Fibroblast of the conjunctiva (primary cell): ENCODE results near the gene CFLAR.
"Not testable (repeated sequence)": the region's sequence is repeated elsewhere in the genome, so short reads cannot be mapped to it uniquely, and the experiment has no call there.

ENCODE experiments used
- DNase-seq: peaks from one replicate; pipeline ENCODE4 v3.0.0-alpha.2; 2010; ENCODE audit warnings: low read depth

The CFLAR gene

GRCh38 chr2:201118961-201119854, 3.2 kb downstream of the CFLAR start:
- no peak for DNase-seq

GRCh38 chr2:201122276-201122675, 6.3 kb downstream of the CFLAR start:
- no peak for DNase-seq

DNA sequence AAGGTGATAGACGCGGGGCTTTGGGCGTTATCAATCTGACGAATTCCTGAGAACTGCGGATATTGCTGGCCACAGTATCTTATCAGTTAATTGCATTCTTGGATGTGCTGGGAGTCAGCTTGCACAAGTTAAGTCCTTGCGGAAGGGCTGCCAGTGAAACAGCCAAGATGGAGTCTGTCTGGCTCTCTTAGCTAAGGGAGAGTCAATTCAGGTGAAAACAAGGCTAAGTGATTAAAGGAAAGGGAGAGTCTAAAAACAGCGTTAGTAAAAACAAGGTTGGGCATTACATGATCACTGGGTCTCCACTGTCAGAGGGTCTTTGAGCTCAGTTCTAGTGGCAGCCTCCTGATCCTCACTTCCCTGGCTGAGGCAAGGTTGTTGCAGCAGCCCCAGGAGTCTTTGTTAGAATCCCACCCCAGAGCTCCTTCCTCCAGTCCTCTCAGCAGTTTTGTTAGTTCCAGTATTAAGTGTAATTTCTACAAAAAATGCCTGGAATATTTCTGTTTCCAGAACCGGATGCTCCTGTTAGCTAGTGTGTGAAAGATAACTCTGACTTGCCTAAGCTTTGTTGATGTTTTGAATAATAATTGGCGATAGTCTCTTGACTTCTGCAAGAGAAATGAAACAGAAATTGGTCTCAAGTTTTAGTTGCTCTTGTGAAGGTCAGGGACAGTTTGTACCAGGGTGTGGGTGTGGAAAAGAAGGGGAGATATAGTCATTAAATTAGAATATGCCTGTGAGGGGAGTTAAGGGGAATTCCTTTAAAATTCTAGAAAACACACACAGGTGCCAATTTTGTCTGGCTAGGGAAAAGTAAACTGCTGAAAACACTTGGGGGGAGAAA, 10.6 kb downstream of the CFLAR start:
- DNase-seq, result no peak

GRCh38 chr2:201127152-201127511, 11.2 kb downstream of the CFLAR start:
- DNase-seq, result no peak

DNA sequence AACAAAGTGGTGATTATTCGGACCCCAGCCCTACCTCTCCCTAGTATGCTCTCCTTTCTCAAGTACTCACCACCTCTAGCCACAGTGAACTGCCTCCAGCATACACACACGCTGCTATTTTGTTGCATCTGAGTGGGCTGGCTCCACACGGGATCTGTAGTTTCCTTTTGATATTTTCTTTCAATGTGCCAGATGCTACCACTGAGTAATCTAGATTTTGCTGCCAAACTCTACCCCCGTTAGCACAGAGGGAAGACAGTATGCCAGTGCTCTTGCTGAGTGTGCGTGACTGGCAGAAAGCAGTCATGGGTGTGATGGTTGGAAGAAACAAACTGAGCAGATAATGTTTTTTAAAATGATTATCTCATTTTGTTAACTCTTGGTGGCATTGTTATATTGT, 11.6 kb downstream of the CFLAR start:
- DNase-seq, result peak; percentile 55

- no peak for DNase-seq
Observed at GRCh38 chr2:201128033-201128432, 12.1 kb downstream of the CFLAR start.

DNA sequence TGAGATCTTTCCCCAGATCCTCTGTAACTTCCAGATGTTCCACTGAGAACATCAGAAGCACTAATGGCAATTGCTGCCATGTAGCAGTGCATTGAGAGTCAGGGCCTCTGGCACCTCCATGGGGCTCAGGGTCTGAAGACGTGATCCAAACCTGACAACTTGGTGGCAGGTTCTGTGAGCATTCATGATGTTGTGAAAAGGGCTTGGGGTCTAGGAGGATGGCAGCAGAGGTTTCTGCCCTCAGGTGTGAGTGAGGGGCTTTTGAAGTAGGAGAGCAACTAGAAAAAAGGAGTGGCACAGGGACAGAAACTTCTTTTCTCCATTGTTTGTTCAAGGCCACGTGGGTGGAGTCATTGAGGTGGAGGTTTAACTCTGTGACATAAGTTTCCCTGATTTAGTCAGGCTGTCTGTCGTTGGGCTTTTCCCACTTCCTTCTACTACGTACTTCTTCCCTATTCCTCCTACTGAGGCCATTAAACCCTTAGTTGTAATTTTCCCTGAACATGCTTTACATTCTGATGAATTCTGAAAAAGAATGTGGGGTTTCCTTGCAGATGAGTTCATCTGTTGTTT, 13.1 kb downstream of the CFLAR start:
- no peak for DNase-seq

DNA sequence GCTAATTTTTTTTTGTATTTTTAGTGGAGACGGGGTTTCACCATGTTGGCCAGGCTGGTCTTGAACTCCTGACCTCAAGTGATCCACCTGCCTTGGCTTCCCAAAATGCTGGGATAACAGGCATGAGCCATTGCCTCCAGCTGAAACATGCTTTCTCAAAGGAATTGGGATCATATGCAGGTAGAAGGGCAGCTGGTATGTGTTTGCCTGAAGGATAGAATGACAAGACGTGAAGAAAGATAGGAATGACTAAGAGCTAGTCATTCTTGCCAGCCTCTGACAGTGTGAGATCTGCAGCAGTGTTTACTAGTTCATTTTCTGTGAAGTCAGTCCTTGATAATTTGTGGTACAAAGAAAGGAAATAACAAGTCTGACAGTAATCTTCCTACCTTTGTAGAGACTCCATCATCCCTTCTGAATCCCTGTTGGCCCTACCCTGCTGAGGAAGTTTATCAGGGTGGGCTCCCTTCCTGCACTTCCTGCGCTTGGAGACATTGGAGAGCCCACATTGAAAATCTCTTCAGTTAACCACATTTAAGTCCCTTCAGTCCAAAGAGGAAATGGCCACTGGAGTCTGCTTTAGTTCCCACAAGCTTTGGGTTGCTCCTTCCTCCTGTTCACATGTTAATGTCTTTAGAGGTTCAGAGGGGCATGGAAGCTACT, 14.7 kb downstream of the CFLAR start:
- no peak for DNase-seq

- no peak for DNase-seq
Observed at GRCh38 chr2:201132518-201132917, 16.6 kb downstream of the CFLAR start.

DNA sequence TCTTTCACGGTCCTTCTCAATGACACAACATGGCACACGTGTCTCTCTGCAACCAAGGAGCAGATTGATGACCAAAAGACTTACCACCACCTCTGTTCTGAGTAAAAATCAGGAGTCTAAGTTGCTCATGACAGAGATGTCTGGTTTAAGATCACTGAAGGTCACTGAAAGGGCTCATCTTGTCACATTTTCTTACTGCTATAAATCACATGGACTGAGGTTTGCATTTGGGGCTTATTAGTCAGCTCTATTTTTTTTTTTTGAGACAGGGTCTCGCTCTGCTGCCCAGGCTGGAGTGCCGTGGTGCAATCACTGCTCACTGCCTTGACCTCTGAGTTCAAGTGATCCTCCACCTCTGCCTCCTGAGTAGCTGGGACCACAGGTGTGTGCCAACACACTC, 19.4 kb downstream of the CFLAR start:
- DNase-seq, result no peak

DNA sequence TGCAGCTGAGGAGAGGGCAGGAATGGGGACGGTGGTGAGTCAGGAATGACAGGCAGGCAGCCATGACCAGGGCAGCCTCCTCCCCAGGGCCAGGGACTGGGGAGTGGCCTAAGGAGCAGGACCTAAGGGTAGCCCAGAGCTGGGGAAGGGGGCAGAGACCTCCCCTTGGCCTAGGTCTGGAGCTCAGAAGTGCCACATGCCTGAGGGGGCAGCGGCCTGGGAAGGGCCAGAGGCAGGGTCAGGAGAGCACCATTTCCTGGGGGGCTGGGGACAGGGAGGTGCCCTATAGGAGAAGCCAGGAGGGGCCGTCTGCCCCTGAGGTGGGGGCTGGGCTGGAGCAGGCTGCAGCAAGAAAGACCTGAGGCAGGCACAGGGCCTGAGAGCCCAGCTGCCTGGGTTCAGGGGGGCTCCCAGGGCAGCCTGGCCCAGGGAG, 20.9 kb downstream of the CFLAR start:
- no peak for DNase-seq

- DNase-seq, result no peak
Observed at GRCh38 chr2:201137505-201138400, 21.8 kb downstream of the CFLAR start.

DNA sequence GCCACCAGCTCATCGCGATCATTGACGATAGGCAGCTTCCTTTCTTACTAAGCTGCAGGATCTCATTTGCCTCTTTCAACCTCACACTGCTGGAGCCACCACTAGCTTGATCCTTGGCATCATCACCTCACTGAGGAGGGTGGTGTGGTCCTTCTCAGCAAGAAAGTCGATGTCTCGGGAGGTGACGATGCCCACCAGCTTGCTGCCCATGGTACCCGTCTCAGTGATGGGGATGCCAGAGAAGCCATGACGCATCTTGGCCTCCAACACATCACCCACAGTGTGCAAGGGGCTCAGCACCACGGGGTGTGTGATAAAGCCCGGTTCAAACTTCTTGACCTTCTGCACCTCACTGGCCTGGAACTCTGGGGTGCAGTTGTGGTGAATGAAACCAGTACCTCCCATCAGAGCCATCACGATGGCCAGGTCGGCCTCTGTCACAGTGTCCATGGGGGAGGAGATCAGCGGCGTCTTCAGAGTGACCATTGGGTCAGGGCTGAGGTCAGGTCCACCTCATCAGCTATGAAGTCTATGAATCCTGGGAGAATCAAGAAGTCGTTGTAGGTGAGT, 22.5 kb downstream of the CFLAR start:
- DNase-seq, result no peak

DNA sequence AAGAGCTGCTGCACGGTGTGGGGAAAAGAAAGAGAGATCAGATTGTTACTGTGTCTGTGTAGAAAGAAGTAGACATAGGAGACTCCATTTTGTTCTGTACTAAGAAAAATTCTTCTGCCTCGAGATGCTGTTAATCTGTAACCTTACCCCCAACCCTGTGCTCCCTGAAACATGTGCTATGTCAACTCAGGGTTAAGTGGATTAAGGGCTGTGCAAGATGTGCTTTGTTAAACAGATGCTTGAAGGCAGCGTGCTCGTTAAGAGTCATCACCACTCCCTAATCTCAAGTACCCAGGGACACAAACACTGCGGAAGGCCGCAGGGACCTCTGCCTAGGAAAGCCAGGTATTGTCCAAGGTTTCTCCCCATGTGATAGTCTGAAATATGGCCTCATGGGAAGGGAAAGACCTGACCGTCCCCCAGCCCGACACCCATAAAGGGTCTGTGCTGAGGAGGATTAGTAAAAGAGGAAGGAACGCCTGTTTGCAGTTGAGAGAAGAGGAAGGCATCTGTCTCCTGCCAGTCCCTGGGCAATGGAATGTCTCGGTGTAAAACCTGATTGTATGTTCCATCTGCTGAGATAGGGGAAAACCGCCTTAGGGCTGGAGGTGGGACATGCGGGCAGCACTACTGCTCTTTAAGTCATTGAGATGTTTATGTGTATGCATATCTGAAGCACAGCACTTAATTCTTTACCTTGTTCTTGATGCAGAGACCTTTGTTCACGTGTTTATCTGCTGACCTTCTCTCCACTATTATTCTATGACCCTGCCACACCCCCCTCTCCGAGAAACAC, 23.2 kb downstream of the CFLAR start:
- not testable (repeated sequence) for DNase-seq

- no peak for DNase-seq
Observed at GRCh38 chr2:201139836-201140604, 24.1 kb downstream of the CFLAR start.

DNA sequence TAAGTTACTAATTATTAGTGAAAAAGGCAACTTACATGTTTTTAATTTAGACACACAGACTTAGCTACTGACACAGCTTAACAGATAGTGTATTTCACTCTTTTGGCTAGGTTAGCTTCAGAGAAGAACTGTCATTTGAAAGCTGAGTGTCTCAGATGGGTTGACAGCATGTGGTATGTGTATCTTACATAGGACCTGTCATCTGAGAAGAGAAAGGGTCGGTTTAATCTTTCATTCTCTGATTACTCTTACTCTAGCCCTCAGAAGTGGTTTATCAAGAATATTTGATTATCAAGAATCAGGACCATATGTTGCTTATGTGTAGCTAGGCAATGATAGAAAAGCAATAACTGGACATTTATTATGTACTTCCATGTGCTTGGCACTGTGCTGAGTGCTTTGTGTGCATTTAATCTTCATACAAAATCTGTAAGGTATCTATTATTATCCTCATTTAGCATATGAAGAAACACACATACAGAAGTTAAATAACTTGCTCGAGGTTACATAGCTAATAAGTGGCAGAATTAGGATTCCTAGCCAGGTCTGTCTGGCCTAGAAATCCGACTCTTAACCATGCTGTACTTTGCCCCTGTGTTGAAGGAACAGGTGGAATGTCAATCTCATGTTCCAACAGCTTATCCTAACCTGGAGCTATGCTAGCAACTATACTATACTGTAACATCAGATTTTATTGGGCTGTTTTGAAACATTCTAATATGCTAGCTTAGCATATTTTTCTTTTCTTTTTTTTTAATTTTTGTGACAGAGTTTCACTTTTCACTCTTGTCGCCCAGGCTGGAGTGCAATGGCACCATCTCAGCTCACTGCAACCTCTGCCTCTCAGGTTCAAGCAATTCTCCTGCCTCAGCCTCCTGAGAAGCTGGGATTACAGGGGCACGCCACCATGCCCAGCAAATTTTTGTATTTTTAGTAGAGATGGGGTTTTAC, 28.4 kb downstream of the CFLAR start:
- no peak for DNase-seq

DNA sequence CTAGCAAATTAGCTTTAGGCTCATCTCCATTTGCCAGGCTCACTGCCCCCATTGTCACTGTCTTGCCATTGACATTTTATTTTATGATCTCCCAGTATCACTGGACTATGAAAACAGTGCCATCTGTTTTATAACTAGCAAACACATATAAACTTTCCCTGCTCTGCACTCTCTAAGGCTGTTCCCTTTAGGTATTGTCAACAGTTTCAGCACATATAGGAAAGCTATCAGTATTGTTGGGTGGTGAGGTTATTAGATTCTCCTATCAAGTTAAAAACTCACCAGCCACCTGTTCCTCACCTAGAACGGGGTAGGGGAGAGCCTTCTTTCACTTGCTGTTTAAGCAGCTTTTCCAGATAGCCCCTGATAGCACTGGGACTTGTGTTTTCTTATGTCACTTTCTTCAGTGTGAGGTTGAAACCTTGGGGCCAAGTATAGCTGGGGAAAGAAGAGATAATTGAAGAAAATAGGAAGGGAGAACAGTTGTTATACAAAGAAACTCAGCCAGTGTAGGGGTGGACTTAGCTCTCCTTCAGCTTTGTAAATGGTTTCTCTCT, 32.5 kb downstream of the CFLAR start:
- DNase-seq, result no peak
